ENCODE data around the gene TSPAN18. TPM values are rescaled to one million over a fixed set of nuclear protein-coding genes. Genes with fewer than 3 reads are reported as not detected.

TSPAN18 gene
- total RNA-seq, 1 donor: under 0.01 TPM

- TF ChIP-seq, protein P1, sequence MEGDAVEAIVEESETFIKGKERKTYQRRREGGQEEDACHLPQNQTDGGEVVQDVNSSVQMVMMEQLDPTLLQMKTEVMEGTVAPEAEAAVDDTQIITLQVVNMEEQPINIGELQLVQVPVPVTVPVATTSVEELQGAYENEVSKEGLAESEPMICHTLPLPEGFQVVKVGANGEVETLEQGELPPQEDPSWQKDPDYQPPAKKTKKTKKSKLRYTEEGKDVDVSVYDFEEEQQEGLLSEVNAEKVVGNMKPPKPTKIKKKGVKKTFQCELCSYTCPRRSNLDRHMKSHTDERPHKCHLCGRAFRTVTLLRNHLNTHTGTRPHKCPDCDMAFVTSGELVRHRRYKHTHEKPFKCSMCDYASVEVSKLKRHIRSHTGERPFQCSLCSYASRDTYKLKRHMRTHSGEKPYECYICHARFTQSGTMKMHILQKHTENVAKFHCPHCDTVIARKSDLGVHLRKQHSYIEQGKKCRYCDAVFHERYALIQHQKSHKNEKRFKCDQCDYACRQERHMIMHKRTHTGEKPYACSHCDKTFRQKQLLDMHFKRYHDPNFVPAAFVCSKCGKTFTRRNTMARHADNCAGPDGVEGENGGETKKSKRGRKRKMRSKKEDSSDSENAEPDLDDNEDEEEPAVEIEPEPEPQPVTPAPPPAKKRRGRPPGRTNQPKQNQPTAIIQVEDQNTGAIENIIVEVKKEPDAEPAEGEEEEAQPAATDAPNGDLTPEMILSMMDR (IDR thresholded peaks at IDR 0.05; ENCODE audit: insufficient read depth, low read depth, low read length): no peak
- DNase-seq (ENCODE audit: low read depth): no peak
- no peak overlapping the region for H3K4me3 ChIP-seq (ENCODE audit: low read depth, low read length)
Measured at GRCh38 chr11:44742508-44743246, 15.9 kb downstream of the TSPAN18 start.

DNA sequence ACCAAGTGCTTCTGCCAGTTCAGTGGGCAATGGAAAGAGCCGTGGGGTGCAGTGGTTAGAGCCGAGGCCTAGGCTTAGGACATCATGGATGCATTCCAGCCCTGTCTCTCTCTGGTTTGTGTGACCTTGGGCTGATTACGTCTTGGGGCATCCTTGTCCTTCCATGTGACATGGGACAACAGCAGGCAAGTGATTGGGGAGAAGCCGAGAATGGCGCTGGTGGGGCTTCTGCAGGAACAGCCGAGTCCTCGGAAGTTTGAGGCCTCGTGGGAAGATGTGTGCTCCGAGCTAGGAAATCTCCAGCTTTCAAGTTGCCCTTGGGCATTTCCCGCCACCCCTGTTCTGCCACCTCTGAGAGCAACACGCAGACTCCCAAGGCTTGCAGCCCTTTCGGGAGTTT is 16.6 kb downstream of the TSPAN18 start:
- no peak overlapping the region for H3K4me3 ChIP-seq (ENCODE audit: low read depth, low read length)
- DNase-seq (ENCODE audit: low read depth): no peak
- TF ChIP-seq, protein P1 (IDR thresholded peaks at IDR 0.05; ENCODE audit: insufficient read depth, low read depth, low read length): no peak

DNA sequence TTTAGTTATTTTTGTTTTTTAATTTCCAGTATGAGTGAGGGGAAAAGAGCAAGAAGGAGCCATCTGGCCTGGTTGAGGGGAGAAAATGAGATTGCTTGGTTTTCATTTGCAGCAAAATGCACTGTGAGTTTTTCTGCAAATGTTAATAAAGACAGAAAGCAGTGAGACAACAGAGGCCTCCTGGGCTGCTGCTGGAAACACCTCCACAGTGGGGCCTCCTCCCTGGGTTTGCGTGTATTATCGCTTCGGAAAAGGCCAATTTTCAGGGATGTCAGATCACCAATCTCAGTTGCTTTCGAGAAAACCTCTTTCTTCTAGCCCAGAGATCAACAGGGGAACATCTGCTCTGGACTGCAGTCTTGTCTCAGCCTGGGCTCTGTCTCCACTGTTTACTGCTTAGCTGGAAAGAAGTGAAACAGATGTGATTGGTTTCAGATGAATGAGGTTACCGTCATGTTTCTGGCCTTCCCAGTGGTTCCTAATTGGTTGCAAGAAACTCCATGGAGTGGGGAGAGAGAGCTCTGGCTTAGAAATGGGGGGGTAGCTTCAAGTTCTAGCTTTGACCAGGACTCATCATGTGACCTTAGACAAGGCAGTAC is 17.3 kb downstream of the TSPAN18 start:
- TF ChIP-seq, protein P1 (IDR thresholded peaks at IDR 0.05; ENCODE audit: insufficient read depth, low read depth, low read length): no peak
- peak; percentile 54 for DNase-seq (ENCODE audit: low read depth)
- no peak overlapping the region for H3K4me3 ChIP-seq (ENCODE audit: low read depth, low read length)

DNA sequence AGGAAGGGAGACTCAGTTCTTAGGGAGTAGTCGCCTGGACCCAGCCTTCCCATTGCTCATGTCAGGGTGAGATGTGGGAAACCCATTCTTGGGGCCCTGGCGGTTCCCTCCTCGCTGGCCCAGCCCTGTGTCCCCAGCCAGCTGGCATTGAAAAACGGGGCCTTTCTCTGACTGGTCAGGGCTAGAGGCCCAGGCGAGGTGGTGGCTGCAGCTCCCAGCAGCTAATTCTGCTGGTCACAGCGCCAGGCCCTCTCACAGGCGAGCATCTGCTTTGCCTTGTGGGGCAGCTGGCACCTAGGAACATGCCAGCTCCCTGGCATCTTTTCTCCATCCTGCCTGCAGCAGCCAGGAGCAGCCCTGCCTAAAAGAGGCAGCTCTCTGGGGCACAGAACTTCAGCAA is 20.1 kb downstream of the TSPAN18 start:
- TF ChIP-seq, protein P1 (IDR thresholded peaks at IDR 0.05; ENCODE audit: insufficient read depth, low read depth, low read length): no peak
- no peak overlapping the region for H3K4me3 ChIP-seq (ENCODE audit: low read depth, low read length)
- DNase-seq (ENCODE audit: low read depth): no peak

DNA sequence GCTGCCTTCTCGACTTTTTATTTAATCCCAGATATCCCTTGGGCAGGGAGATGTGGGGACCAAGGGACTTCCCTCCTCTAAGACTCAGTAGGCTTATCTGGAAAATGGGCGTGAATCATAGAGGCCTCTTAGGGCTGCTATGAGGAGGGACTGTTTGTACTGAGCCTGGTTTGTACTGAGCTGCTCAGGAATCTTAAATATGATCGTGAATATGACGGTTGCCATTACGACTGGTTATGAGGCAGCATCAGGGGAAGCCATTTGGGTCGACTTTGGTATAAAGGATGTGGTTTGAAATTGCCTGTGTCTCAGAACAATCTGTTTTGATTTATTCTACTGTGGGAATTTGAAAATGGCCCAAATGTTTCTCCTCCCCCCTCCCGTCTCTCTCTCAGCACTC is 20.6 kb downstream of the TSPAN18 start:
- H3K4me3 ChIP-seq (ENCODE audit: low read depth, low read length): no peak overlapping the region
- TF ChIP-seq, protein P1 (IDR thresholded peaks at IDR 0.05; ENCODE audit: insufficient read depth, low read depth, low read length): no peak
- no peak for DNase-seq (ENCODE audit: low read depth)

- no peak for DNase-seq (ENCODE audit: low read depth)
- TF ChIP-seq, protein P1 (IDR thresholded peaks at IDR 0.05; ENCODE audit: insufficient read depth, low read depth, low read length): no peak
- H3K4me3 ChIP-seq (ENCODE audit: low read depth, low read length): no peak overlapping the region
Measured at GRCh38 chr11:44747836-44748235, 21.1 kb downstream of the TSPAN18 start.

All from fibroblast of villous mesenchyme (primary cell).